Thyroid gland (tissue), 4 donors: ENCODE measurements around the gene GIGYF2. TPM values are rescaled to one million over a fixed set of nuclear protein-coding genes. Genes with fewer than 3 reads are reported as not detected.

Experiments
- DNase-seq, 2 donors: peaks; one replicate each; pipeline ENCODE4 v3.0.0-alpha.2; 2019
- H3K27ac ChIP-seq, 3 donors: fragments of 200-600 bp; sonication (generic); 1 replicate in 2 of 3; 2 replicates in 1 of 3; pipeline ENCODE4 v1.5.1; 2016 to 2019; ENCODE audit warnings: mild to moderate bottlenecking in 1 of 3, moderate library complexity in 1 of 3
- H3K27me3 ChIP-seq: fragments of 200-600 bp; sonication (generic); one replicate; pipeline ENCODE4 v1.5.1; 2019
- H3K36me3 ChIP-seq, 2 donors: fragments of 200-600 bp; sonication (generic); one replicate each; pipeline ENCODE4 v1.5.1; 2016 to 2019
- H3K4me1 ChIP-seq, 2 donors: fragments of 200-600 bp; sonication (generic); one replicate each; pipeline ENCODE4 v1.5.1; 2017 to 2019
- H3K4me3 ChIP-seq, 3 donors: fragments of 200-600 bp; sonication (generic); replicated peaks in 1 of 3; 1 replicate in 2 of 3; 2 replicates in 1 of 3; pipeline ENCODE4 v1.5.1; 2016; ENCODE audit warnings: mild to moderate bottlenecking in 1 of 3
- H3K9me3 ChIP-seq: fragments of 200-600 bp; sonication (generic); one replicate; pipeline ENCODE4 v1.5.1; 2017
- POLR2A ChIP-seq, 2 donors: fragments of 450-650 bp; IDR thresholded peaks; one replicate each; pipeline ENCODE4 v1.6.1; 2017; ENCODE audit warnings: antibody characterized with exemption in 2 of 2, mild to moderate bottlenecking in 2 of 2, moderate library complexity in 1 of 2
- WGBS, 2 donors: methylation state at CpG; one replicate each; pipeline ENCODE4 v1.1.5; 2017; 5-methylcytosine and 5-hydroxymethylcytosine counted together
- intact Hi-C: fragments of 100-400 bp; cut with DNase I; formaldehyde crosslinking; loops from one replicate; pipeline ENCODE4 v1.15.1; 2023
- total RNA-seq, 4 donors: library from RNA; depleted of rRNA; stranded (reverse); fragments of >200 nt; gene quantifications; one replicate each; pipeline ENCODE4 v1.2.3, GENCODE V29; 2016
- TF ChIP-seq, protein P1 (sequence below), 6 experiments: fragments of 200-600 bp in 3 of 6; fragments of 450-650 bp in 3 of 6; sonication (generic) in 3 of 6; IDR thresholded peaks; one replicate each; pipeline ENCODE4 v1.5.1; 2016 to 2019; ENCODE audit warnings: antibody characterized with exemption in 6 of 6, mild to moderate bottlenecking in 2 of 6, inconsistent platforms in 1 of 6, moderate library complexity in 1 of 6

The GIGYF2 gene
- total RNA-seq, 4 donors from 2014 or later = 88.7 to 138 (median 101) TPM

GRCh38 chr2:232783278-232783677, 86.1 kb downstream of the GIGYF2 start:
- intact Hi-C loops = no loop called here
- peaks cover 0 to 1% of the 10 kb centered on the region in 2 donors for H3K36me3 ChIP-seq
- no peaks in the 10 kb centered on the region for H3K27me3 ChIP-seq
- H3K9me3 ChIP-seq = no peaks in the 10 kb centered on the region
- H3K4me1 ChIP-seq = peaks cover 0 to 12% of the 10 kb centered on the region in 2 donors
- DNase-seq = no peak
- no peak for TF ChIP-seq POLR2A (IDR thresholded peaks at IDR 0.05)
- TF ChIP-seq, protein P1, sequence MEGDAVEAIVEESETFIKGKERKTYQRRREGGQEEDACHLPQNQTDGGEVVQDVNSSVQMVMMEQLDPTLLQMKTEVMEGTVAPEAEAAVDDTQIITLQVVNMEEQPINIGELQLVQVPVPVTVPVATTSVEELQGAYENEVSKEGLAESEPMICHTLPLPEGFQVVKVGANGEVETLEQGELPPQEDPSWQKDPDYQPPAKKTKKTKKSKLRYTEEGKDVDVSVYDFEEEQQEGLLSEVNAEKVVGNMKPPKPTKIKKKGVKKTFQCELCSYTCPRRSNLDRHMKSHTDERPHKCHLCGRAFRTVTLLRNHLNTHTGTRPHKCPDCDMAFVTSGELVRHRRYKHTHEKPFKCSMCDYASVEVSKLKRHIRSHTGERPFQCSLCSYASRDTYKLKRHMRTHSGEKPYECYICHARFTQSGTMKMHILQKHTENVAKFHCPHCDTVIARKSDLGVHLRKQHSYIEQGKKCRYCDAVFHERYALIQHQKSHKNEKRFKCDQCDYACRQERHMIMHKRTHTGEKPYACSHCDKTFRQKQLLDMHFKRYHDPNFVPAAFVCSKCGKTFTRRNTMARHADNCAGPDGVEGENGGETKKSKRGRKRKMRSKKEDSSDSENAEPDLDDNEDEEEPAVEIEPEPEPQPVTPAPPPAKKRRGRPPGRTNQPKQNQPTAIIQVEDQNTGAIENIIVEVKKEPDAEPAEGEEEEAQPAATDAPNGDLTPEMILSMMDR (IDR thresholded peaks at IDR 0.05) = no peak
- H3K4me3 ChIP-seq = no peak overlapping the region
- H3K27ac ChIP-seq = no peak overlapping the region

- no peak overlapping the region for H3K27ac ChIP-seq
- TF ChIP-seq, protein P1 (IDR thresholded peaks at IDR 0.05) = no peak
- TF ChIP-seq POLR2A (IDR thresholded peaks at IDR 0.05) = no peak
- no peak overlapping the region for H3K4me3 ChIP-seq
- no peak for DNase-seq
- no peaks in the 10 kb centered on the region for H3K27me3 ChIP-seq
- peaks cover 21 to 27% of the 10 kb centered on the region in 2 donors for H3K36me3 ChIP-seq
- H3K9me3 ChIP-seq = no peaks in the 10 kb centered on the region
- intact Hi-C loops = no loop called here
- H3K4me1 ChIP-seq = no peaks in the 10 kb centered on the region
These were observed 90.7 kb downstream of the GIGYF2 start for GRCh38 chr2:232787806-232788205.

DNA sequence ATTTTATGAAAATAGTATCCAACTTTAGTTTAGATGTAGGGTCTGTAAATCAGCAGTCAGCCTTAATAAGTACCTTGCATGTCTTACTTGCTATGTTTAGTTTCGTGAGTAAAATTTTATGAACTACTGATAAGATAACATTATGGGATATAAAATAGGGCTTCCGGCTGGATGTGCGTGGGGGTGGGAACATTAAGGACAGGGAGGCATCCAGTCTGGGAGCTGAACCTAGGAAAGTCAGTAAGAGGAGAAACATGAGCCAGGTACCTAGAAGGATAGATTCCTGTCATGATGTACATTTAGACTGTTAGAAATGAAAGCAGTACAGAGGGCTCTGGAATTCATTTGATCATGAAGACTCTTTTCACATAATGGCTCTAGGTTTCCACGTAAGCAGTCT, 92.0 kb downstream of the GIGYF2 start:
- Histone ChIP-seq H3K9me3 (no peaks in the 10 kb centered on the region), H3K27me3 (no peaks in the 10 kb centered on the region), H3K4me3 (no peak overlapping the region), H3K36me3 (peaks cover 23 to 32% of the 10 kb centered on the region in 2 donors), H3K4me1 (no peaks in the 10 kb centered on the region), H3K27ac (no peak overlapping the region)
- WGBS, 2 donors = 95 to 97% methylated on average over 4 of the region's 4 CpGs
- no peak for DNase-seq
- intact Hi-C loops = no loop called here
- no peak for TF ChIP-seq POLR2A (IDR thresholded peaks at IDR 0.05)
- TF ChIP-seq, protein P1 (IDR thresholded peaks at IDR 0.05) = no peak

DNA sequence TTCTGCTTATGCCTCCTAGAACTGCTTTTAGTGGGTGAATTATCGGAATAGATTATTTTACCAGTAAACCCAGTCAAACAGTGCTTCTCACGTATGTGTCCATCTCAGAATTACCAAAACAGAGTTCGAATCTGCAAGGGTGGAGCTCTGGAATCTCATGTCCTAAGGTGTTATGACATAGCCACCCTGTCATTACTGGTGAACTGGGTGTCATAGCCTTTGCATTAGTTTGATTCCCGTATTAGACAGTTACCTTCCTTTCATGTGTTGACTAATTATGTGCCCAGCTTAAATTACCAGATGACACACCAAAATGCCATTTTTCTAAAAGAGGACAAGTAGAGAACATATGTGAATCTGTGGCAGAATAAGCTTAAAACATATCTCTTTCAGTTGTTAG, 94.4 kb downstream of the GIGYF2 start:
- no peak for DNase-seq
- Histone ChIP-seq H3K27me3 (no peaks in the 10 kb centered on the region), H3K4me3 (no peak overlapping the region), H3K9me3 (no peaks in the 10 kb centered on the region), H3K36me3 (peaks cover 23 to 43% of the 10 kb centered on the region in 2 donors), H3K27ac (no peak overlapping the region), H3K4me1 (peaks cover 11 to 12% of the 10 kb centered on the region in 2 donors)
- intact Hi-C loops = no loop called here
- 85 to 92% methylated on average over 4 of the region's 4 CpGs for WGBS, 2 donors
- no peak for TF ChIP-seq POLR2A (IDR thresholded peaks at IDR 0.05)
- TF ChIP-seq, protein P1 (IDR thresholded peaks at IDR 0.05) = no peak

DNA sequence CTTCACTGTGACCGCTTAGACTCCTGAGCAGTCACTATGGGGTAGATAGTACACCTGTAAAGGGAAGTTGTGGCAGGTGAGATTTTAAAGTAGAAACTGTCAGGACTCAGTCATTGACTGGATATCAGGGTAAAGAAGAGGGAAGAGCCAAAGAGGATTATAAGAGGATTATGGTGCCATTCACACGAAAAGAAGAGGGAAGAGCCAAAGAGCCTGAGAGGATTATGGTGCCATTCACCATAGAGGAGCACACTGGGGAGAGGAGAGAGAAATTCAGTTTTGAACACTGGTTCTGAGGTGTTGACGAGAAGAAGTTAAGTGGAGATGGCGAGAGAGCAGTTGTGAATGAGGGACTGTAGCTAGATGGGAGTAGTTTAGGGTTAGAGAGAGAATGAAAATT, 96.1 kb downstream of the GIGYF2 start:
- Histone ChIP-seq H3K27ac (no peak overlapping the region), H3K4me3 (no peak overlapping the region), H3K9me3 (no peaks in the 10 kb centered on the region), H3K4me1 (peaks cover 12% of the 10 kb centered on the region in 2 donors), H3K36me3 (peaks cover 23 to 44% of the 10 kb centered on the region in 2 donors), H3K27me3 (no peaks in the 10 kb centered on the region)
- TF ChIP-seq, protein P1 (IDR thresholded peaks at IDR 0.05) = no peak
- TF ChIP-seq POLR2A (IDR thresholded peaks at IDR 0.05) = no peak
- 83 to 84% methylated on average over 4 of the region's 4 CpGs for WGBS, 2 donors
- DNase-seq = no peak
- intact Hi-C loops = no loop called here
